GM18909 (cell line): ENCODE measurements around the gene TMEM62.

ENCODE experiments used
- ATAC-seq: cut with Tn5 transposase; IDR thresholded peaks from one replicate; pipeline ENCODE4 v1.9.1; 2021; ENCODE audit warnings: mild to moderate bottlenecking; ENCODE audit not compliant: unreplicated experiment, poor library complexity

TMEM62 gene

DNA sequence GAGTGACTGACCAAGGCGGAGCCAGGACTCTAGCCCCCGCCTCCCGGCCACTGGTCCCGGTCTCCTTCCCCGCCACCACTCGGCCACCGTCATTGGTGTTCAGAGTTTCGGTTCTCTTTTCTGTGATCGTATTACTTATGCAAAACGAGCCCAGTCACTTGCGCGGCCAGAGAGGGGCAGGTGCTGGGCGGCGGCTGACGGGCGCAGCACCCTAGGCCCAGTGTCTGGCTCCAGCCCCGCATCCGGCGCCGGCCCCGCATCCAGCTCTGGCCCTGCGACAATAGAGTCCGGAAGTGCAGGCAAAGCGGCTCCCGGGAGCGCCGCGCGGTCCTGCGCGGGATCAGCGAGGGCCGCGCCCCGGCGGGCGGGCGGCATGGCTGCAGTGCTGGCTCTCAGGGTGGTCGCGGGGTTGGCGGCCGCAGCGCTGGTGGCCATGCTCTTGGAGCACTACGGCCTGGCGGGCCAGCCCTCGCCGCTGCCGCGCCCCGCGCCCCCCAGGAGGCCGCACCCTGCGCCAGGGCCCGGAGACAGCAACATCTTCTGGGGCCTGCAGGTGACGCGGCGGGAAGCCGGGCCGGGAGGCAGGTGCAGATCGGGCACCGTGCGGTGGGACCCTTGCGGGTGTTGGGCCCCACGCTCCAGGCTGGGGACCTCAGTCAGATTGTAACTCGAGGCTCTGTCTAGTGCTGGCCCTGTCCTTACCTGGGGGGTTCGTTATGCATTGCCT is at the start of gene TMEM62:
TSS of gene TMEM62 (plus strand) at position 157 of the 727 bp plus-strand sequence. CDS start at position 374, 217 bp downstream.
- peak; percentile 93 for ATAC-seq

DNA sequence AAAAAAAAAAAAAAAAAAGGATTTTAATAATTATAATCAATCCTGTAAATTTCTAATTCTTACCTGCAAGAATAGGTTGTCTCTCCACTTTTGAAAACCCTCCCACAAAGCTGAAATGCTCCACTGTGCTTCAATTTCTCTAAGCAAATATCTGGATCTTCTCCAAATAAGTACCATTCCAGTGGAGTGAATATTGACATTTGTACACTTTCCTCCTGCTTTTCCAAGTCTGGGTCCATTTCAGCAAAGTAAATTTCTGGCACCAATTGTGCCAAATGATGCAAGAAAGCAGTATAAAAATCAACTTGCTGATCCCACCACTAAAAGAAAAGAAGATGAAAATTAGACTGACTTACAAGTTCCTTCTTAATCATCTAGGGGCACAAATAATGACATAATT is 47.5 kb upstream of the TMEM62 start:
- ATAC-seq, result no peak

DNA sequence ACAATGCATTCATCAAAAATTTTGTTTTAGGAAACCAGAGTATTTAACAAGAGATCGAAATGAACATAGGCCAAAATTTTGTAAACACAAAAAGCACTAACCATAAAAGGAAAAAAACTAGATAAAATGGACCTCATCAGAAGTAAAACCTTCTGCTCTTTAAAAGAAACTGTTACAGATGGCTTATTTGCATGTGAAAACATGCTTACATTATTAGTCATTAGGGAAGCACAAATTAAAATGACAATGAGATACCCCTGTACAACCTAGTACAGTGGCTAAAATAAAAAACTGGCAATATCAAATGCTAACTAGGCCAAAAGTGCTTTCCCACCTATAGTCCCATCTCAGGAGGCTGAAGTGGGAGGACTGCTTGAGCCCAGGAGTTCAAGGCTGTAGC is 46.8 kb upstream of the TMEM62 start:
- ATAC-seq, result no peak

DNA sequence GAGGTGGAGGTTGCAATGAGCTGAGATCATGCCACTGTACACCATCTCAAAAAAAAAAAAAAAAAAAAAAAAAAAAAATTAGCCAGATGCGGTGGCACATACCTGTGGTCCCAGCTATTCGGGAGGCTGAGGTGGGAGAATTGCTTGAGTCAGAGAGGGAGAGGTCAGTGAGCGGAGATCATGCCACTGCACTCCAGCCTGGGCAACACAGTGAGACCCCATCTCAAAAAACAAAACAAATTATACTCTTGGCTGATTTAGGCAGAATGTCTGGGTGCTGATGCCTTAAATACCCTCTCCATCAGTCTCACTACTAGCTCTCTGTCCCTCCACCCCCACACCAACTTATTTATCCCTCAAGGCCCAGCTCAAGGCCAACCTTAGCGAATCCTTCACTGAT is 41.5 kb upstream of the TMEM62 start:
- no peak for ATAC-seq

DNA sequence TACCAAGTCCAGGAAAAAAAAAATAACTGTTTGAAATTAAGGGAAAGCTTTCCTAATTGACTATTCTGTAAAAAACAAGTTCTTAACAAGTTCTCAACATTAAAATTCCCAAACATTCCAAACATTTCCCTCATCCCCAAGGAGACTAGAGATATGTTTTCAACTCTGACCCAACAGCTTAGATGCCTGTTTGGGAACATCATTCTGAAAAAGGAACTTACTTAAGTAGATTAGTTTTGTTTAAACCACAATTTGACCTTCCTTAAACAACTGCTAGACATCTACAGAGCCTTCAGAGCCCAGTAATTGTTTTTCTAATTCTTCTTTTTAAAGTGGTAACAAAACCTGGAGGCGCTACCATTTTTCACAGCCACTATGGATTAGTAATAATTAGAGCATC is 40.4 kb upstream of the TMEM62 start:
- ATAC-seq, result no peak

DNA sequence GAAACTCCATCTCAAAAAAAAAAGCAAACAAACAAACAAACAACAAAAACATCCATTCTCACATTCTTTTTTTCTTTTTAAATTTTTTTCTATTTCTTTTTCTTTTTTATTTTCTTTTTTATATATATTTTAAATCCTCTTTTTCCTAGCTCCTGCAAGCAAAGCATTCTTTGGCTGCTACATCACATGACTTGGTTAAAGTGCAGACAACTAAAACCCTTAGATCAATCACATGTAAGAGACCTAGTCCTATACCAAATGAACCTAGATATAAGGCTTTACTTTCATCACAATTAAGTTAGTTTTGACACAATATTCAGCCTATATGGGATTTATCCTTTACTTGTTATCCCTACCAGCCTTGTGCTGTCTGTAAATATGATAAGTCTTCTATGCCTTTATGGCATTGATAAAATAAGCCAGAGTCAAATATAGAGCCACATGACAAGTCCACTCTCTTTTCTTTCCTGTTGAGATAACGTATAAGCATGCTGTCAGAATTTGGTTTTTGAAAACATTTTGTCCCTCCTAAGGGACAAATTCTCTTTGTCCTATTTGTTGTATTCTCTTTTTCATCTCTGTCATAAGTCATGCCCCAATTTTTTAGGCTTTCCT is 38.9 kb upstream of the TMEM62 start:
- ATAC-seq, result no peak

DNA sequence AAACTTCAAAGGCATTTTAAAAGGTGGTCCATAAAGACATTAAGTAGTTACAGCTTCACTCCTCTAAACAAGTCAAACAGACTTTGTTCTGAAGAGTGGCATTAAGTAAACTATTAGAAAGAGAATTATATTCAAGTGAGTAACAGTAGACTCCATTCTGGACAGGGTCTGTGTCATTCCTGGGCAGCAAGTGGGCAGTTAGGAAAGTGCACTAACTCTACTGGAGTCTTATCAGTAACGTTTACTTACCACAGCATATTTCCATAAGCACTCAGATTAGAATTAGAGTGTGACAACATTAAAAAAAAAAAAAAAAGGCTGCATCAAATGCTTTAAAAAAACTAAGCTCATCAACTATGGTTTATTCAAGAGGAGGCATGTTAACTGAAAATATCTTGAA is 38.1 kb upstream of the TMEM62 start:
- no peak for ATAC-seq

DNA sequence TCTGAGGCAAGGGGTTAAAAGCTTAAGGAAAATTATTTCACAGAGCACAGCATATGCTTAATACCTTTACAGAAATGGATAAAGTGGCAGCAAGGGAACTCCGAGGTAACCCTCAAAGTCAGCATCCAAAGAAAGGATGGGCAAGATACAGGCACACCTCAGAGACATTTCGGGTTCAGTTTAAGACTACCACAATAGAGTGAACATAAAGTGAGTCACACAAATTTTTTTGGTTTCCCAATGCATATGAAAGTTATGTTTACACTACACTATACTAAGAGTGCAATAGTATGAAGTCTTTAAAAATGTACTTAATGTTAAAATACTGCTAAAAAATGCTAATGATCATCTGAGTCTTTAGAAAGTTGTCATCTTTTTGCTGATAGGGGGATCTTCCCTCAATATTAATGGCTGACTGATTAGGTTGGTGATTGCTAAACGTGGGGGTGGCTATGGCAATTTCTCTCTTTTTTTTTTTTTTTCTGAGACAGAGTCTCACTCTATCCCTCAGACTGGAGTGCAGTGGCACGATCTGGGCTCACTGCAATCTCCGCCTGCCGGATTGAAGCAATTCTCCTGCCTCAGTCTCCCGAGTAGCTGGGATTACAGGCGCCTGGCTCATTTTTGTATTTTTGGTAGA is 37.6 kb upstream of the TMEM62 start:
- ATAC-seq, result no peak

DNA sequence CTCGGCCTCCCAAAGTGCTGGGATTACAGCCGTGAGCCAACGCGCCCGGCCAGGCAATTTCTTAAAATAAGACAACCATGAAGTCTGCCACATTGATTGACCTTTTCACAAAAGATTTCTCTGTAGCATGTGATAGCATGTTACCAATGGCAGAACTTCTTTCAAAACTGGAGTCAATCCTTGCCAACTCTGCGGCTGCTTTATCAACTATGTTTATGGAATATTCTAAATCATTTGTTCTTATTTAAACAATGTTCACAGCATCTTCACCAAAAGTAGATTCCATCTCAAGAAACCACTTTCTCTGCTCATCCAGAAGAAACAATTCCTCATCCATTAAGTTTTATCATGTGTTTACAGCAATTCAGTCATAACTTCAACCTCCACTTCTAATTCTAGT is 37.0 kb upstream of the TMEM62 start:
- no peak for ATAC-seq

DNA sequence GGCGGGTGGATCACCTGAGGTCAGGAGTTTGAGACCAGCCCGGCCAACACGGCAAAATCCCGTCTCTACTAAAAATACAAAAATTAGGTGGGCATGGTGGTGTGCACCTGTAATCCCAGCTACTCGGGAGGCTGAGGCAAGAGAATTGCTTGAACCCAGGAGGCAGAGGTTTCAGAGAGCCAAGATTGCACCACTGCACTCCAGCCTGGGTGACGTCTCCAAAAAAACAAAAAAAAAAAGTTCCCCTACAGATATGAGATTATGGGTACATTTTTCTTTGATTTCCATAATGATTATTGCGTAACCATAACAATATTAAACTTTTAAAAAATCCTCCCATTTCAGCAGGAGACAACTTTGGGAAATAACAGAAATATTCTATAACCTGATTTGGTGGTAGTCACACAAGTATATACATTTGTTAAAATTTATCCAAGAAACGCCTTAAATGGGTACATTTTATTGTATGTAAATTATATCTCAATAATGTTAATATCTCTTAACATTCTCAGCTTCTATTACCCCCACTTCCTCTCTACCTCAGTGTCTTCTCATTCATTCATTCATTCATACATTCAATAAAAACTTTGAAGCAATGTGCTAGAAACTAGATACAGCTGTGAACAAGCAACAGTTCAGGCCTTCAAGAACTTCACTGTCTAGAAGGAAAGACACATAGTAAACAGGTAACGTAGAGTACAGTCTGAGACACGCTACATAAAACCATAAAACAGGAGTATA is 34.1 kb upstream of the TMEM62 start:
- no peak for ATAC-seq

DNA sequence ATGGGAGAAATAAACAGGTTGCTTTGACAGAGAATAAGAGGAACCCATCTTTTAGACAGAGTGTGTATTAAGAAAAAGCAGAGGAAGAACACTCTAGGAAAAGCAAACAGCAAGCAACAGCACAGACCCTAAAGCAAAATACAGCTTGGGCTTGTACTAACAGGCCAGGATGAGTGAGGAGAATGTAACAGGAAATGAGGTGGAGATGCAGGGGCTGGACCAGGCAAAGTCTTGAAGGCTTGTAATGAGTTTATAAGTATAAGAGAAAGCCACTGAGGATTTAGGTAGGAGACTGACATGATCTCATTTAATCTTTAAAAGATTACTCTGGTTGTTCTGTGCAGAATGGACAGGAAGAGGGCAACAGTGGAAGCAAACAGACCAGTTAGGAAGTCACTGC is 32.4 kb upstream of the TMEM62 start:
- ATAC-seq, result no peak

DNA sequence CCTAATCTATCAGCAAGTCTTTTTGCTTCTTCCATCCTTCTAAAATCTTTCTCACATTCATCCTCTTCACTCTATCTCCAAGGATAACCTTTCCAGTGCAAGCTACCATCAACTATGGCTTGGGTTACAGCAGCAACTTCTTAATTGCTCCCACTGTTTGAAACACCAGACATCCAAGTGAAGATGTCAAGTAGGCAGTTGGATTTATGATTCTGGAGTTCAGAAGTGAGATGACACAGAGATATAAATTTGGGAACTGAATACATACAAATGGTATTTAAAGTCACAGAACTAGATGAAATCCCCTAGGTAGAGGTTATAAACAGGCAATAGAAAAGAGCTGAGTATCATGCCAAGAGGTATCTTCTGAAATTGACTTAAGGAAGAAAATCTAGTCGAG is 31.2 kb upstream of the TMEM62 start:
- no peak for ATAC-seq

DNA sequence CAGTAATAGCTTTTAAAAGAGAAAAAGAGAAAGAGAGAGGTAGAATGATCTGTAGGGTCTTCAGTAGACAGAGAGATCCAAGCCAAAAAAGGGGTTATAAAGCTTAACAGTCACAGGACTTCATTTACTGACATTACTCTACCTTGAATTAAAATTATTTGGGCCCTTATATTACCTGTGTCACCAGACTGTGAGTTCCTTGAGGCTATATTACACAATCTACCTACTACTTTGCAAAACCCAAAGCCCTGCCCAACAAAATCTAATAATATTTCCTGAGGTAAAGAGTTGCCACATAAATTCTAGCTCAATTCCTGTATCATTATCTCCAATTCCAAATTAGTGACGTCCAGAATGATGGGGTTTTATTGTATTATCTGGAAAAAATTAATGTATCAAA is 29.5 kb upstream of the TMEM62 start:
- no peak for ATAC-seq

DNA sequence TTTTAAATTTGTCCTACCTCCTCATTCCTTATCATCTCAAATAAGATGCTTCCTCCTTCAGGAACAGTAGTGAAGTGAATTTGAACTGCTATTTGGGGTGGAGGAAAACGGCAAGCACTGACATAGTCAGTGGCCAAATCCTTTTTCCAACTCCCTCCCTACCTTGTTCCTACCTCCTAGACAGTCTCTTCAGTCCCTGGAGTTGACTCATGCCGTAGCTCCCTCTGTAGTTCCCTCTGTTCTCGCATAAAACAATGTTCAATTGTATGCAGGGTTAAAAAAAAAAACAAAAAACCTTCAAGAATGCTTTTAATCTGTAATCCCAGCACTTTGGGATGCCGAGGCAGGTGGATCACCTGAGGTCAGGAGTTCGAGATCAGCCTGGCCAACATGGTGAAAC is 29.0 kb upstream of the TMEM62 start:
- ATAC-seq, result no peak

DNA sequence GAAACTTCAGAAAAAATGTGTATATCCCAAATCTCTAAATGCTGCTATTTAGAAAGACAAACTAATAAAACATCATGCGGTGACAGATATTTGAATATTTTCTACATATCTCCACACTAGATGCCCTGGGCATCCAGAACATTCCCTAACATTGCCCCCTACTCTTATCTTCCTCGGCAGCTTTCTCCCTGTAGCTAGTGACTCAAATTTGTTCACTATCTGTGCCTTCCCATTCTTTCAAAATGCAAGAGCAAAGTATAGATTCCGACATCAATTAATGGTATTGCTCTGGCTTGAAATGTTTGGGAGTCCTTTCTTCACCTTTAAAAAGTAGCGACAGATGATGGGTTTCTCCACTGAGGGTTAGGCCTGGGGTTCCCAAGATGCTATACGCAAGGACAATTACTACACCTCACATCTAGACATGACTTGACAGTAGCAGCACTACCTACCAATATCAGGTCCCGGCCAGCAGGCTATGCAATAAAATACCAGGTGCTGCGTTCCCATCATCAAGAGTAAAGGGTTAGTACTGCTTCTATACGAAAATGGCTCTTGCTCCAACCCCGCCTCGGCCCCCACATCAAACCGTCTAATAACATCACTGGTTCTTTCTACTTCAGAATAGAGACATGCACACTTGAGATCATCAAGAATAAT is 28.2 kb upstream of the TMEM62 start:
- ATAC-seq, result no peak

DNA sequence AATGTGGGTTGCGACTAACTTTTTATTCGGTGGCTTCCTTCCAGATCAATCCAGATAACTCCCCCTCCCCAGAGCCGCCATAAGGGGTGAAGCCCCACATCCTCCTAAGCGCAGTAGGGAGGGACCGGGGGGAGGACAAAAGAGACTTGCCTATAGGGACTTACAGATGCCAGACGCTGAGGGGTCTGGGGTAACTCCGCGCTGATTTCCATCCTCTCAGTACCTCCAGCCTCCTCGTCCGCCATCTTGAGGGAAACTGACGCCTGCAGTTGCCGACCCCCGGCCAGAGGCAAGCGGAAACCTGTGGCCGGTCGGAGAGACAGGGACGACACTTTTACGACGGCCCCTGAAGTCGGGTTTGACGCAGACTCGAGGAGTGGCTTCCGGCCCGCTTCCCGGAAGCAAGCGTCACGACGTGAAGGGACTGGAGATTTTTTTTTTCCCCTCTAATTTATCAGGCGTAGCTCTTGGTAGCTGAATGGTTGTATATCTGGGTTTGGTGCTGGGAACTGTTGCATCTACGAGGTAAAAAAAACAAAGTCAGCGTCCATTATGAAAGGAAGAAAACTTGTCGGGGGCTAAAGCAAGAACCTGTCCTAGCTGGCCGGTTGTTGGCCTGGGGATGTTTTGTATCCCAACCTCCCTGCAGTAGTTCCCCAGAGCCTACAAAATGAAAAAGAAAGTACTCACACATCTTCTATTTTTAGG is 27.5 kb upstream of the TMEM62 start, which contains the start of gene UBR1:
TSS of gene UBR1 (minus strand) at position 261 of the 708 bp plus-strand sequence. CDS start at position 245, 16 bp downstream.
- ATAC-seq, result peak; percentile 89

DNA sequence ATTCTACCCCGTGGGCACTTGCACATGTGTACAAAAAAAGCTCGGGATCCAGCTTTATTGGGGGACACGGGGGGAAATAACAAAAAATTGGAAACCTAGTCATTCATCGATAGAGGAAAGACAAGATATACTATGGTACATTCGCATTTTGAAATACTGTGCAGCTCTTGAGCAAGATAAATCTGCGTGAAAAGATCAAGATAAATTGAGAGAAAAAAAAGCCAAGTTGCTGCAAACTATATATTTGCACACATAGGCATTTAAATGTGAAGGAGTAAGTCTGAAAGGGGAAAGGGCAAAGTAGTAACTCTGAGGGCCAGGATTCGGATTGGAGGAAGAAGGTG is 26.9 kb upstream of the TMEM62 start:
- ATAC-seq, result no peak

DNA sequence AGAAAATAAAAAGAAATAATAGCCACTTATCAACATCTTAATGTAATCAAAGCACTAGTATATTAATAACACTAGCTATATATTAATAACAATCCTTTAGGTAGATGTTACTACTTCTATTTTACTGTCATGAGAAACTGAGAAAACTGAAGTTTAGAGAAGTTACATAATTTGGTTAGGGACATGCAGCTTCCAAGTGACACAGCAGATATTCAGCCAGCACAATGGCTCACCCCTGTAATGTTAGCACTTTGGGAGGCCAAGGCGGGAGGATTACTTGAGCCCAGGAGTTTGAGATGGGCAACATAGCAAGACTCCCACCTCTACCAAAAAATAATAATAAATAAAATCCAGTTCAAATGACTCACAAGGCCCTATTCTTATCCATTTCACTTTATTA is 25.6 kb upstream of the TMEM62 start:
- ATAC-seq, result no peak

DNA sequence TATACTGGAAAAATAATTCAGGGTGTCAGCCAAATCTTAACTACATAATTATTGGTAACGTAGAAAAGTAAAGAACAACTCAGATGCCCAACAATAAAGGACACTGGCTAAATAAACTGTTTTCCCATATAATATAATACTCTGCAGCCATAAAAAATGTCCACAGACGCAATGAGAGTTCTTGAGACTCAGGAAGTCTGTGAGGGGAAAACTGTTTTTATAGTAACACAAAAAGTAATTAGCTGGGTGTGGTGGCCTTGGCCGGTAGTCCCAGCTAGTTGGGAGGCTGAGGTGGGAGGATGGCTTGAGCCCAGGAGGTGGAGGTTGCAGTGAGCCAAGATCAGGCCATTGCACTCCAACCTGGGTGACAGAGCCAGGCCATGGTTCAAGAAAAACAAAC is 22.0 kb upstream of the TMEM62 start:
- no peak for ATAC-seq

DNA sequence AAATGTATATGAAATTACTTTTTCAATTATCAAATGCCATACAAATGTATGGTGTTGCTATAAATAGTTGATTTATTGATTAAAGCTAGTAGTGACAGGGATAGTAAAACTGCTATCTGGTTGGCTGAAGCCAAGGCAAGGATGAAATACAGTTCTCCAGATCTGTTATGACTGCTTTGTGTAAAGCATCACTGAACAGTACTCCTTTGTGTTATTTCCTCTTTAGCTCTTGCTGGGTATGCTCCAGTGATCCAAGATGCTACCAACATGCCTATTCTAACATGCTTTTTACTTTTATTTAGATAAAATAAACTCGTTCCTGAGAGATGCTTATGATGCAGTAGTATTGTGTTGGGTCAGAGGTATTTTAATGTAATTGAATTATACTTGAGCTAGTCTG is 15.1 kb upstream of the TMEM62 start:
- no peak for ATAC-seq
